HG03097 (cell line): ENCODE measurements around the gene PAK1IP1.
"Not testable (repeated sequence)": the region's sequence is repeated elsewhere in the genome, so short reads cannot be mapped to it uniquely, and the experiment has no call there.

ENCODE experiments used
- ATAC-seq: cut with Tn5 transposase; IDR thresholded peaks from one replicate; pipeline ENCODE4 v1.9.1; 2021; ENCODE audit not compliant: unreplicated experiment, low FRiP score

Gene PAK1IP1

DNA sequence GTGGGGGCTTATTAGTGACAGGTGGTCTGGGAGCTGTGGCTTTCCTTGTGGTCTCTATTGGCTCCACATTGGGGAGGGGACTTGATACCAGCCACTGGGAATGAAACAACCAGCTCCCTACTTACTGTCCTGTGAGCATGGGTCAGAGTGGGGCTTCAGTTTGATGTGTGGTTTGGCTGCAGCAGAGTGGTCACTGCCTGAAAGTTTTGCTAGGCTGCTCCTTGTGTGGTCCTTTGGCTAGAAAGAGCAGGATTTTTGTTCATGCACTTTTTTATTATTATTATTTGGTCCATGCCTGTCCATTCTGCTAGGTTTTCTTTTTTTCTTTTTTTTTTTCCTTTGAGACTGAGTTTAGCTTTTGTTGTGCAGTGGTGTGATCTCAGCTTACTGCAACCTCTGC lies 45.3 kb downstream of the PAK1IP1 start:
- ATAC-seq, result no peak

- ATAC-seq, result not testable (repeated sequence)
These were observed 46.9 kb downstream of the PAK1IP1 start for GRCh38 chr6:10741643-10742042.

GRCh38 chr6:10742251-10742650 lies 47.5 kb downstream of the PAK1IP1 start:
- ATAC-seq, result no peak

- no peak for ATAC-seq
These were observed 48.7 kb downstream of the PAK1IP1 start for GRCh38 chr6:10743515-10743914.

GRCh38 chr6:10745116-10745515 lies 50.3 kb downstream of the PAK1IP1 start:
- ATAC-seq, result no peak

DNA sequence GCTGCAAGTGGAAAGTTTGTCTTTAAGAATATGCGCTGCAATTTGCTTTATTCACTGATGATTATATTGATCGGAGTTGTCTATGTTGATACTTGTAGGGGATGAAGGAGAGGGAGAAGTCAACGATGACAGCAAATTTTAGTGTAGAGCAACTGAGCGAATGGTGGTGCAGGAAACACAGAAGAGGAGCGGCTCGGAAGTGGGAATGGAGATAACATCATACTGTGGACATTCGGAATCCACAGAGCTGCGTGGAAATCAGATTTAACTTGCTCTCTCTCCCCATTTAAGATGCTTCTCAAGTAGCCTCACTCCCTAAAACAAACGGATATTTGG lies 52.1 kb downstream of the PAK1IP1 start:
- ATAC-seq, result no peak

- ATAC-seq, result peak; percentile 96
These were observed 52.6 kb downstream of the PAK1IP1 start, which contains the start of gene TMEM14B for GRCh38 chr6:10747251-10747972. TMEM14B (plus strand) TSS chr6:10747805; CDS start chr6:10749246, 1,441 bp downstream.

GRCh38 chr6:10749734-10750133 lies 55.0 kb downstream of the PAK1IP1 start:
- no peak for ATAC-seq

DNA sequence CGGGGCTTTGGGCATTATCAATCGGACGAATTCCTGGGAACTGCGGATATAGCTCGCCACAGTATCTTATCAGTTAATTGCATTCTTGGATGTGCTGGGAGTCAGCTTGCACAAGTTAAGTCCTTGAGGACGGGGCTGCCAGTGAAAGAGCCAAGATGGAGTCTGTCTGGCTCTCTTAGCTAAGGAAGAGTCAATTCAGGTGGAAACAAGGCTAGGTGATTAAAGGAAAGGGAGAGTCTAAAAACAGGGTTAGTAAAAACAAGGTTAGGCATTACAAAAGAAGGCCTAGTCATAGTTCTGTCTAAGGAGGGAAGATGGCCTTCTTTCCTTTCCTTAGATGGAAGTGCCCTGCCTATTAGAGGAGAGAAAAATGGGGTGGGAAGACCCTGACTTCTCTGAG lies 55.8 kb downstream of the PAK1IP1 start:
- ATAC-seq, result not testable (repeated sequence)

DNA sequence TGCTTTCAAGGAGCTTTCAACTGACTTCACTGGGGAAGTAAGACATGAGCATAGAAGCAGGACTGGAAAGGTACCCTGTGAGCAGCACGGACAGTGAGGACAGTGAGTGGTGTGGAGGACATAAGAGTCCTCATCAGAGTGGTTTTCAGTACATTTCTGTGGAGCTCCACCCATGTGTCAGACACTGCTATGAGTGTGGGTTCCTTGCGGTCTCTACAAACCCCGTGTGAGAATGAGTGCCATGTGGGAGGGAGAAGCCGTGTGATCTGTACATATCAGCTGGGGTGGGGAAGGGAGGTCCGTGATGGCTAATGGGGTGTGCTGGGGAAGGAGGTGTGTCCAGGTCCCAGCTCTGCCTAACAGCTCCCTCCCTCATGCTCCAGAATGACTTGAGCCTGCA lies 57.0 kb downstream of the PAK1IP1 start:
- ATAC-seq, result not testable (repeated sequence)

GRCh38 chr6:10756085-10756484 lies 61.3 kb downstream of the PAK1IP1 start:
- no peak for ATAC-seq
